HG03565 (cell line): ENCODE data around the gene TMEM69.
"Not testable (repeated sequence)": the region's sequence is repeated elsewhere in the genome, so short reads cannot be mapped to it uniquely, and the experiment has no call there.

Experiments
- ATAC-seq: cut with Tn5 transposase; IDR thresholded peaks from one replicate; pipeline ENCODE4 v1.9.1; 2021; ENCODE audit warnings: mild to moderate bottlenecking, moderate library complexity; ENCODE audit not compliant: unreplicated experiment

Gene TMEM69, protein sequence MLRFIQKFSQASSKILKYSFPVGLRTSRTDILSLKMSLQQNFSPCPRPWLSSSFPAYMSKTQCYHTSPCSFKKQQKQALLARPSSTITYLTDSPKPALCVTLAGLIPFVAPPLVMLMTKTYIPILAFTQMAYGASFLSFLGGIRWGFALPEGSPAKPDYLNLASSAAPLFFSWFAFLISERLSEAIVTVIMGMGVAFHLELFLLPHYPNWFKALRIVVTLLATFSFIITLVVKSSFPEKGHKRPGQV

DNA sequence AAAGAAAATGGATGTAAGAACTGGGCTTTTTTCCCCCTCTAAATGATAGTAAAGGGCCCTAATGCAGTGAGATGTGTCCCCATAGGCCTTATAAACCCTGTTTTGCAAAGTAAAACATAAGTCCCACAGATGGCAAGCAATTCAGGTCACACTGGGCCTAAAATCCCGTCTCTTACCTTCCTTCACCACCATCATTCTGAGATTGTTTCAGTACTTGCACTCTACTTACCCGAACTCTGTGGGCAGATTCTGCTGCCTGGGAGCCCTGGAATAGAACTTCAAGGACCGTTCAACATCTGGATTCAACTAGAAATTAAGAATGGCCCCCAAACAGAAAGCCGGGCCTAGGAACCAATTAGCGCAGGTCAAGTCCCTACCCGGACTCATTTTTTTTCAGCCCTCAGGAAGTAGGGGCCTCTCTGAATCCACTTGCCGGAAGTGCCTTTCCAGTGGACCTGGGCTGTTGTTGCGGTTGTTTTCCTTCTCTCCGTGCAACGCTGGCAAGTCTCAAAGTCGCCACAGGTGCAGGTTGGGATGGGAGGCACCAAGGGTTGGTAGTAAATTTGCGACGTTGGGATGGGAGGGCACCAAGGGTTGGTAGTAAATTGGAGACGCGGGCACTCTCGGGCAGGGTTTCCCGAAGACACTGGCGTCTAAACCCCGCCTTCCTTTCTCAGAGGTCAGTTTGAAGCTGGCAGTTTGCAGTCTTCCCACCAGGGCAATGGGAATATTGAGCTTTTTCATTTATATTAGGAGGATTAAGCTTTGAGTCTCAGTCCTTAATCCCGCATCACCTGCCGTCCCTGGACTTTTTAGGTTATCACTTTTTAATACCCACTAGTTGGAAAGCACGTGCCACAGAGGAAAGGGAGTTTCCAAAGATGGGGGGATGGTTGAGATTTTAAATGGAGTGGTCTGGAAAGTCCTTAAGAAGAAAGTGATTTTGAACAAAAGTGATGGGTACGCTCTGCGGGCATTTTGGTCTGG lies at the start of gene TMEM69:
TMEM69 (plus strand) TSS at position 428 of the 987 bp plus-strand sequence. CDS start 2,888 bp downstream, outside the sequence.
- ATAC-seq, result no peak

DNA sequence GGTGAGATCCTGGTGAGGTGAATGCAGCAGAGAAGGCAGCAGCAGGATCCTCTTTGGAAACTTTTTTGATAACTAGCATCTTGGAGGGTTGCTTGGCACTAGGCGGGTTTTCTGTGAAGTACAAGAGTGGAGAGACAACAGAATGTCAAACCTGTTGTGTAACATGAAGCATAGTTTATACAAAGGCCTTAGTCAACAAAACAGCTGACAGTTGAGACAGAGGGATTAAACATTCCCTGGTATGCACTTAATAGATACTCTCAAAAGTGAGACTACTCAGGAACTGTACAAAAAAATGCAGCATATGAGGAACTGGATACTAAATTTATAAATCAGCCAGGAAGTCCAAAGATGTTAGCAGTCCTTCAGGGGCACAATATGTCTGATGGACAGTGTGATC lies 47.7 kb upstream of the TMEM69 start:
- no peak for ATAC-seq

DNA sequence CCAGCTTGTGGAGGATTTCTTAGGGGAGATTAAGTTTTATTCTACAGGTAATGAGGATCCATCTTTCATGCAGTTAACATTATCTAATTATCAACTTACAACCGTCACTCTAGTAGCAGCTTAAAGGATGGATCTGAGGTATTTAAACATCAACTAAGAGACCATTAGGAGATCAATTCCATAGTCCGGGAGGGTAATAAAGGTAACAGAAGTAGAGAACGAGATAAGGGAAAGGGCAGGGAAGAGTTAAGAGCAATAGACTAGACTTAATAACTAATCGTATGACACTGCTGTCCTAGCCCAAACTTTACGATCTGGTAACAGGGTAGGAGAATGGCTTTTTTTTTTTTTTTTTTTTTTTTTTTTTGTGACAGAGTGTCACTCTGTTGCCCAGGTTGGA lies 44.7 kb upstream of the TMEM69 start:
- ATAC-seq, result no peak

DNA sequence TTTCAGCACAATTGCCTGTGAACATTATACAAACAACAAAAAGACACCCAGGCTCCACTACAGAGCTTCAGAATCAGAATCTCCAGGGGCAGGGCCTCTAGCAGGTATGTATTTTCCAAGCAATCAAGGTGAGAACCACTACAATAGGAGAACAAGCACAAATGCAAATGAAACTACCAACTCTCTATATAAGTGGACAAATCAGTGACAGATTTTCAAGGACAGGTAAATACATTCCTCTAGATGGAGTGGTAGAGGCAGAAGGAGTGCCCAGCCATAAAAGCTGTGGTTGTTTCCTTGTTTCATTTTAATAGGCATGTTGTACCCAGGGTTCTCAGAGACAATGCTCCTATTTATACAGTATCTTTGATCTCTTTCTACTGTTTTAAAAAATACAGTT lies 44.0 kb upstream of the TMEM69 start:
- ATAC-seq, result no peak

DNA sequence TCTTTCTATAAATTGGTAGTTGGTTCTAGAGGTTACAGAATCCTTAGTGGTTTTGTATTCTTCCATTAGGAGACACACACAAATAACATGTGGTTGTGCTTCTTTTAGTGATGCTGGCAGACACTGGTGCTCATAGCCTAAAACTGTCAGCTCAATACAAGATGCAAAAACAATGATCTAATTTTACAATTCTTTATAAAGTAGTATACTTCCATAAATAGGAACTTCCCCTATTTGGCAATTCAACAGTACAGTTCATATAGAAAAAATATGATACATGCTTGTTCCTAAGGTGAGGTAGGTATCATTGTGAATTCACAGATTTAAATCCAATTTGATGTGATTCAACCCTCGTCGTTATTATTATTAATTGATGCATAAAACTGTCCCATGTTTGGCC lies 43.3 kb upstream of the TMEM69 start:
- ATAC-seq, result no peak

DNA sequence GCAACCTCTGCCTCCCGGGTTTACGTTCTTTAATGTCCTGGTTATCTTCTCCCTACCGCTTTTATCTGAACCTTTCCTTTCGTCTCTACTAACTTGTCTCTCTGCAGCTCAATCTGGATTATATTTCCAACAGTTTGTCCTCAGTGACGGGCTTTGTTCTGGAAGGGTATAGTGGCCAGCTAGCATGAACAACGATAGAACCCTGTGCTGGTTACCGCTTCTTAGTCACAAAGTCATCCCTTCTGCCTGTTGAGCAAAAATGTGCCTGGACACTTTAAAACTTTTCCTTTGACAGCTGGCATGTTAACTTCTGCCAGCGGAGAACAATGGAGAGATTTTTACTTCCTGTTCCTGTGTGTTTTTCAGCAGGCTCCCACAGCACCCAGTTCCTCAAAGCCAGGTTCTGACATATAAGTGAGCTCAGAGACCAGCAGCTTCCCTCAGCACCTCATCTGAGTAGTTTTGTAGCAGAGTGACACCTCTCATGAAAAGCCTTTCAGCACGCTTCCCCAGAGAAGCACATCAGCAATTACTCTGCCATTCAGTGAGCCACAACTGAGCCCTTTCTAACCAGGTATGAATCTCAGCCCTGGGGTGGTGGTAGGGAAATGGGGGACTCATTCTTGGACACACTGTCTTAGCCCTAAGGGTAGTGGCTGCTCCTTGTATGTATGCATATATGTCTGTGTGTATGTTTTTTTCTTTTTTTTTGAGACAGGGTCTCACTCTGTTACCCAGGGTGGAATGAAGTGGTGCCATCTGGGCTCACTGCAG lies 40.5 kb upstream of the TMEM69 start:
- ATAC-seq, result no peak

DNA sequence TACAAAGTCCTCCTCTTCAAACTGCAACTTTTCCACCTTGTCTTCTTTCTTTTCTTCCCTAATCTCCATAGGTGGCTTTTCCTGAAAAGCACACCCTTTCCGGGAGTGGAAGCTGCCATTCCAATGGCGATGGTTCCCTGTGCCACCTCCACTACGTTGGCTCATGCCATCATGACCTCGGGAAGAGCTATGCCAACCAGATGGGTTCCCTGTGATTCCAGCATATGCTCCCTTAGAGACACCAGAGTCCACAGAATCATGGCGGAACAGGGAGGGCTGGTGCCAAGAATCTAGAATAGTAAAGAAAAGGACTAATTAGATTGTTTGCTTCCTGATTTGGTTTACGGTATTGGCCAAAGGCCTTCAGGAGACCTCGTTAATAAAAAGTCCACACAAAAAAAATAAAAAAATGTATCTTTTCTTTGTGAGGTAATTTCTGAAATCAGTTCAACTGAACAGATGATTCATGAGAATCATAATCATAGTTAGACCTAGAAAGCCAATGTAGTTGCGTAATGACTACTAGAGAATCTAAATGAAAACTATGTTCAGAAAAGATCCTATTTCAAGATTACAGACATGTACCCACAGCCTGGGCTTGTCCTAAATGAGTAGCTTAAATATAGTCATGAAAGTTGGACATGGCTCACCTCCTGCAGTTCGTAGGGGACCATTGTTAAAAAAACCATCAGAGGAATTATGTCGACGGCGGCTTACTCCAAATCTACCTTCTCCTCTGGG lies 33.3 kb upstream of the TMEM69 start:
- ATAC-seq, result no peak

DNA sequence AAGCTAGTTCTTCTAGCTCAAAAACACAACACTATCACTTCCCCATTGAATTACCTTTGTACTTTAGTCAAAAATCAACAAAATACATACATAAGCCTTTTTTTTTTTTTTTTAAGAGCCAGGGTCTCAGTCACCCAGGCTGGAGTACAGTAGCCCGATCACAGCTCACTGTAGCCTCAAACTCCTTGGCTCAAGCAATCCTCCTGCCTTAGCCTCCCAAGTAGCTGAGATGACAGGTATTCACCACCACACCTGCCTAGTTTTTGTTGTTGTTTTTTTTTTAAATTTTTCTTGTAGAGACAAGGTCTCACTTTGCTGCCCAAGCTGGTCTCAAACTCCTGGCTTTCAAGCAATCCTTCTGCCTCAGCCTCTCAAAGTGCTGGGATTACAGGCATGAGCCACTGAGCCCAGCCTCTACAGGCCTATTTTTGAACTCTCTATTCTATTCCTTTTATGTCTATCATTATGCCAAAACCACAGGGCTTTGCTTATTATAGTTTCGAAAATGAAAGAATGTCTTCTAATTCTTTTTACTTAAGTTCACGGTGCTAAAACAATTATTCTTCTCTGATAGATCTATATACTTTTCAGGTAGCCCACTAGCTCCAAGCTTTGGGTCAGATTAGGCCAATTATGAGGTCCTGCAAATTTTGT lies 31.3 kb upstream of the TMEM69 start:
- ATAC-seq, result no peak

DNA sequence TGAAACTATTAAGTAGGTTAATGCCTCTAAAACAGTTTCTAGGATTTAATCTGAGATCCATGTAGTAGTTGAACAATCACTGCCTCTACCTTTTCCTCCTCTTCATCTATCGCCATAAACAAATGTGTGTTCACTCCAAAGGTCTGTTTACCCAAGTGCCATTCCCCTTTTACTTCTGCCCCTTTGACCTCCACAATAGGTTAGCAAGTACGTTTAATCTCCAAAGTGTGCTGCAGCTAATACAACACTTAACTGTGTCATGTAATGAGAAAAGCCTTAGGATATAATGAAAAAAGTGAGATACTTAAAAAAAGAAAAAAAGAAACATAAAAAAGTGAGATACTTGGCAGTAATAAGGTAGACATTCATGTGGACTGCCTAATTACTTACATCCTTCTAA lies 29.8 kb upstream of the TMEM69 start:
- ATAC-seq, result no peak

DNA sequence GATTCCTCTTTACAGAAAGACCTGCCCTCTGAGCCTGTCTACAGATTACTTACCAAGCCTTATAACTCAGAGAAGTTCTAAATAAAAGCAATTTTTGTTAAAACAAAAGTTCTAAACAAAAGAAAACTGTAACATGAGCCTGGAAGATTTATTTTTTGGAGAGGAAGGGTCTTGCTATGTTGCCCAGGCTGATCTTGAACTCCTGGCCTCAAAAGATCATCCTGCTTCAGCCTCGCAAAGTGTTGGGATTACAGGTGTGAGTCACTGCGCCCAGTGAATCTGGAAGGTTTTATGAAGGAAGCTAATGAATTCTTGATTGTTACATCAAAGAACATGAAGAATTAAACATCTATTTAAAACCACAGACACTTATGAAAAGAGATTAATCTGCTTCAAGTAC lies 28.8 kb upstream of the TMEM69 start:
- ATAC-seq, result no peak

DNA sequence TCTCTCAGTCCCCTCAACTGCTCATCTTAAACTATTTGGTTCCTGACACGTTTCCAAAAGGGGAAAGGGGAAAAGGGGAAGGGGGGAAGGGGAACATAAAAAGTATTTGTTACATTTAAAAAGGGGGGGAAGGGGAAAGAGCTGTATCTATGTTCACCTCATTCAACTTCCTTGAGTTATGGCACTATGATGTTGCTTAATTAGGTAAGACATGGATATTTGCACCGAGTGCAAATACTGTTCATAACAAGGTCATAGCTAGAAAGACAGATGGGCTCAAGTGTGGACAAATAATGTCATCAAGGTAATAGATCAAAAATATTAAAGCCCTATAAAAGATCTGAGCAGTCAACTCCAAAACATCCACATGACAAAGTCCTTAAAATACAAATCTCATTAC lies 27.6 kb upstream of the TMEM69 start:
- ATAC-seq, result no peak

DNA sequence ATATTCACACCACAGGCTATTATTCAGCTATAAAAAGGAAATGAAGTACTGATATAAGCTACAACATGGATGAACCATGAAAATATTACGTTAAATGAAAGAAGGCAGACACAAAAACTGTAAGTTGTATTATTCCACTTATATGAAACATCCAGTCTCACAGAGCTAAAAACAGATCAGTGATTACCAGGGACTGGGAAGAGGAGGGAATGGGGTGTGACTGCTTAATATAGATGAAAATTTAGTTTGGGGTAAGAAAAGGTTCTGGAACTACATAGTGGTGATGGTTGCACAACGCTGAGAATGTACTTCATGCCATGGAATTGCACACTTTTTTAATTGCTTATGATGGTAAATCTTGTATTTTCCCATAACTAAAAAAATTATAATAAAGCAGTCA lies 21.1 kb upstream of the TMEM69 start:
- ATAC-seq, result no peak

DNA sequence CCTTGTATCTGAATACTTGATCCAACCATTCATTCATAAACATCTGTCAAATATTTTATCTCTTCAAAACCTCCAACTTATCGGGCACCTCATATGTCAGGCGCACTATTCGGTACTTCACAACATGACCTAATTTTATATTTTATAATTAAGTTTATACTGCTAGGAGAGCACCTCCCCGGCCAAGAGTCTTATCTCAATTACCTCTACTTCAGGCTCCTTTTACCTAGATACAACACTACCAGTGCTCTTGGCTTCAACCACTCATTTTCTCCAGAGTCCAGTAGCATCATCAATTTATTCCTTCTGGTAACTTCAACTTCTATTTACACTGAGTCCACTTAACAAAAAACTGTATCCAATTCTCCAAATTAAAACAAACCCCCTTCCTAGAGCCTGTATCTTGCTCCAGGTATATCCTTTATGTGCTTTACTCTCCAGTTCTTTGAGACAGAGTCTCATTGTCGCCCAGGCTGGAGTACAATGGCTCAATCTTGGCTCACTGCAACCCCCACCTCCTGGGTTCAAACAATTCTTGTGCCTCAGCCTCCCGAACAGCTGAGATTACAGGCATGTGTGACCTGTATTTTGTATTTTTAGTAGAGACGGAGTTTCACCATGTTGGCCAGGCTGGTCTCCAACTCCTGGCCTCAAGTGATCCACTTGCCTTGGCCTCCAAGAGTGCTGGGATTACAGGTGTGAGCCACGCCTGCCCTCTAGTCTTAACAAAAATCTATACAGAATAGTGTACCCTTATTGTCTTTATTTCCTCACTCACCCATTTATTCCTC lies 20.5 kb upstream of the TMEM69 start:
- no peak for ATAC-seq

DNA sequence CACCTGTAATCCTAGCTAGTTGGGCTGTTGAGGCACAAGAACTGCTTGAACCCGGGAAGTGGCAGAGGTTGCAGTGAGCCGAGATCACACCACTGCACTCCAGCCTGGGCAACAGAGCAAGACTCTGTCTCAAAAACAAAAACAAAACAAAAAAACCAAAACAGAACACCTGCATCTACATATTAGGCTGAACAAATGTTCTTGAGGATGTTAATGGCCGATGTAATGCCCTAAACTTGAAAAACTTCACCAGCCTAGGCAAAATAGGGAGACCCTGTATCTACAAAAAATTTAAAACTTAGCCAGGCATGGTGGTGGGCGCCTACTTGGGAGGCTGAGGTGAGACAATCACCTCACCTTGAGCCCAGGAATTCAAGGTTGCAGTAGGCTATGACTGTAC lies 19.5 kb upstream of the TMEM69 start:
- ATAC-seq, result no peak

DNA sequence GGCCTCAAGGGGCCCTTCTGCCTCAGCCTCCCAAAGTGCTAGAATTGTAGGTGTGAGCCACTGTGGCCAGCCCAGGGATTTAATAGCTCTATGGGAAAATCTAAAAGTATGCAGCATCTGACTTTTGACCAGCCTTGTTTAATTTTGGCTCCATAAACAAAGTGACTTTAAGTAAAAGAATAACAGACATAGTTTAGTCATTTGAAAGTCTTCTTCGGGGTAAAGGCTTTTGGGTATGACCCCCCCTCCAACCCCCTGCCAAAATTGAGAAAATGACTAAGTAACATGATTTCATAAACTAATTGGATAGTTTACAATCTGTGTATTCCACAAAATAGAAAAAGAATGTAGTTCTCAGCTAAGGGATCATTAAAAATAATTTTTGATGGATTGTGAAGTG lies 18.6 kb upstream of the TMEM69 start:
- no peak for ATAC-seq

DNA sequence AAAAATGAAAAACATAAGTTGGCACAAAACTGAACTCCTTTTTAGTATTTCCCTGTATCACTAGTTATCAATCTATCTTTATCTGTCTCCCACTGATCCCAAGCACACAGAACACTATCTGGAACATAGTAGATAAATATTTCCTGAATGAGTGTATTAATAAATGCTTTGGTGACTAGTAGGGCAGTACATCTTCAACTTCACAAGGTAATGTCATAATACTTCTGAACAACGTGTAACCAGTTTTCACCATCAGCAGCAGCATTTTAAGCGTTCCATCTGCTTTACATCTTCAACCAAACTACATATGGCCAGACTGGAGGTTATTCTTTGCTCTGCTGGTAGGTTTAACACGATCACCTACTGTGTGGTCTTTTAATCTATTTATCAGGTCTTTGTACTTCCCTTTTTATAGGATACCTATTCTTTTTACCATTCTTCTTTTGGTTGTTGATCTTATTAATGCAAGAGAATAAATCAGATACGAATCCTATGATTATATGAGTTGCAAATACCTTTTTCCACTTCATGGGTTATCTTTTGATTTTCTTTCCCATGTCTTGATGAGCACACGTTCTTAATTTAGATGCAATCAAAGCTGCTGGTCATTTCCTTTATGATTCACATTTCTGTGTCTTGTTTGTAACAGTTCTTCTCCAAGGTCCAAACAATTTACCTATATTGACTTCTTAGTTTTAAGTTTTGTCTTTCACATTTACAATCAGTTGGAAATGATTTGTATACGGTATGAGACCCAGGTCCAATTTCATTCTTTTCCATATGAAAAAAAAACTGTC lies 17.9 kb upstream of the TMEM69 start:
- ATAC-seq, result no peak

DNA sequence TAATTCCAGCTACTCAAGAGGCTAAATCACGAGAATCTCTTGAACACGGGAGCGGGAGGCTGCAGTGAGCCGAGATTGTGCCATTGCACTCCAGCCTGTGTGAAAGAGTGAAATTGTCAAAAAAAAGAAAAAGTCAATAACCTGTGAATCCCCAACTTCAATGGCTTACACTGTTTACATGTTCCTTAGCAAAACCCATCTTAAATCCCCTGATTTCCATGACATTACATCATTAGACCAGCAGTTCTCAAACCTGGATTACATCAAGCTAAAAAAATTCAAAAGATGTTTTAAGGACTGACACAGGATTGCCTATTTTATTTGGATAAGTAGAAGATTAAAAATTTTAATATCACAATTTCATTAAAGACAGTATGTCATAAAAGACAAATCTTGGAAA lies 14.0 kb upstream of the TMEM69 start:
- ATAC-seq, result no peak

DNA sequence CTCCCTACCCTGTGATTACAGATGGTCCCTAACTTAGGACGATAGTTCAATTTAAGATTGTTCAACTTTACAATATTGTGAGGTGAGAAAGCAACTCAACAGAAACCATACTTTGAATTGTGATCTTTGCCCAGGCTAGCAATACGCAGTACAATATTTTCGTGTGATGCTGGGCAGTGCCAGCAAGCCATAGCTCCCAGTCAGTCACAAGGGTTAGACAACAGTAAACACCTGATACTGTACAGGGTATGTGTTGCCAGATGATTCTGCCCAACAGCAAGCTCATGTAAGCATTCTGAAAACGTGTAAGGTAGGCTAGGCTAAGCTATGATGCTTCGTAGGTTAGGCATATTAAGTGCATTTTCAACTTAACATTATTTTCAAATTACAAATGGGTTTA lies 13.5 kb upstream of the TMEM69 start:
- no peak for ATAC-seq

DNA sequence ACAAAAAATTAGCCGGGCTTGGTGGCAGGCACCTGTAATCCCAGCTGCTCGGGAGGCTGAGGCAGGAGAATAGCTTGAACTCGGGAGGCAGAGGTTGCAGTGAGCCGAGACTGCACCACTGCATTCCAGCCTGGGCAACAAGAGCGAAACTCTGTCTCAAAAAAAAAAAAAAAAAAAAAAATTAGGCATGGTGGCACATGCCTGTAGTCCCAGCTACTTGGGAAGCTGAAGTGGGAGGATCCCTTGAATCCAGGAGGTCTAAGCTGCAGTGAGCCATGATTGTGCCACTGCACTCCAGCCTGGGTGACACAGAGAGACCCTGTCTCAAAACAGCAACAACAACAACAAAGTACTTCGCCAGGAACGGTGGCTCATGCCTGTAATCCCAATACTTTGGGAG lies 11.4 kb upstream of the TMEM69 start:
- not testable (repeated sequence) for ATAC-seq
